NCI-H510A (cell line): Measurements from ENCODE around the gene TNFSF4.

Experiments
- DNase-seq: peaks from one replicate; lab custom pipeline; 2025; lab: John Stamatoyannopoulos, UW

The TNFSF4 gene

DNA sequence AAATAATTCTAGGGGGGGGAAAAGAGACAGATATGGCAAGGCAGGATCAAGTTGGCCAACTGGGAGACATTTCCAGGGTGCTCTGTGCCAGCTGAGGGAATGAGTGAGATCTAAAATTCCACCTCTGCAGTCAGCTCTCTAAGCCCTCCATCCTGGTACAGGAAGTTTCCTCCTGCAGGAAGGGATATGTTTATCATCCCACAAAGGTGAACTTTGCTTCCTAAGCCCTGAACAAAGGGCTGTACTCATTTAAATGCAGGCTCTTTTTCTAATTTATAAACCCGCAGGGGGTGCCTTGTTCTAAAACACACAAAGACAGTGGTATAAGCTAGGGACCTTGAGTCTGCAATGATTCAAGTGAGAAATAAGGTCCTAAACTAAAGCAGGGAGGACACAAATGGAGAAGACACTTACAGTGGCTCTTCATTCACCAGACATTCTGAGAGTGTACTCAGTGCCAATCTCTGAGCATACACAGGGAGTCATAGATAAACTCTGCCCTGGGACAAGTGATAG, 3.6 kb upstream of the TNFSF4 start:
- no peak for DNase-seq

DNA sequence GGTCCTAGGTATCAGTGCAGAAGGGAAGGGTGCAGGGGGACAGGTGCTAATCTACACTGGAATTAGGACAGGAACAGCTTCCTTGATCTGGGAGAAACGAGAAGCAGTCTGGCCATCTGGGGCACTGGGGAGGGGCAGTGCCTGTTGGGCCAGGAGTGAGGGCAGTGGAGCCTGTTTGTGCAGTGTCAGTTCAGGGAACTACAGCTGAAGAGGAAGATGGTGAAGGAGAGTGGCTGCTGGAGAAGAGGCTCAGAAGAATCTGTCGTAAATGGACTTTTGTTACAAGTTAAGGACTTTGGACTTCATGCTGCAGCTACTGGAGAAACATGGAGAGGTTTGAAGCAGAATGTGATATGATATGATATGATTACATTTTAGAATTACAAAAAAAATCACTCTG, 3.2 kb upstream of the TNFSF4 start:
- no peak for DNase-seq

DNA sequence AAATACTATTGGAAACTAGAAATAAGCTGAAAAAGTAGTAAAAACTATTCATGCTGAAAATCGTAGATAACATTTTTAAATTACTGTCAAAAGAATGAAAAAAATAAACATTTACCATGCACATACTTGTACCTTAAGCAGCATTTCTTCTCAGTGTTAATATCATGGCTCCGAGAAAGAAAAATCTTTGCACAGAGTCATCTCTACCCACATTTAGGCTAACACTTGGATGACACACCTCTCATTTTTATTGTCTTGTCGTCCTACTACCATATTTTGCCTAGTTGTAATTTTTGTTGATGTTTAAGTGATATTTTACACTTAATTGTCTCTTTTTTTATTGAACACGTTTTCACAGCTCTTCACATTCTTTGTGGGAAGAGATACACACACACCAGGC, 1.7 kb upstream of the TNFSF4 start:
- no peak for DNase-seq

DNA sequence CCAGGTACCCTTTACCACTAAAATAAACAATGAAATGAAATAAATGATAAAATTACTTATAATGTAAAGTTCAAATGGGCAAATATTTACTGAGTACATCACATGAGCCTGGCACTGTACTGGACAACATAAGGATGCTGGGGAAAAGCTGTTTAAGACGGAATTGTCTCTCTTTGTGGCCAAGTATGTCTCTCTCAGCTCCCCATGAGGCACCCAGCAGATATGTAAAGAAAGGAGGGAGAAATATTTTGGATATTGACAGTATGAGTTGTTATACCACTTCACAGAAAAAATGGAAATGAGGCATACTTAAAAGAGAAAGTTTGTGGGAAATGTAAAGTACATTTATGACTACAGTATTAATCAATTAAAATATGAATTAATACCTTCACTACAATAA, 1.0 kb upstream of the TNFSF4 start:
- no peak for DNase-seq

DNA sequence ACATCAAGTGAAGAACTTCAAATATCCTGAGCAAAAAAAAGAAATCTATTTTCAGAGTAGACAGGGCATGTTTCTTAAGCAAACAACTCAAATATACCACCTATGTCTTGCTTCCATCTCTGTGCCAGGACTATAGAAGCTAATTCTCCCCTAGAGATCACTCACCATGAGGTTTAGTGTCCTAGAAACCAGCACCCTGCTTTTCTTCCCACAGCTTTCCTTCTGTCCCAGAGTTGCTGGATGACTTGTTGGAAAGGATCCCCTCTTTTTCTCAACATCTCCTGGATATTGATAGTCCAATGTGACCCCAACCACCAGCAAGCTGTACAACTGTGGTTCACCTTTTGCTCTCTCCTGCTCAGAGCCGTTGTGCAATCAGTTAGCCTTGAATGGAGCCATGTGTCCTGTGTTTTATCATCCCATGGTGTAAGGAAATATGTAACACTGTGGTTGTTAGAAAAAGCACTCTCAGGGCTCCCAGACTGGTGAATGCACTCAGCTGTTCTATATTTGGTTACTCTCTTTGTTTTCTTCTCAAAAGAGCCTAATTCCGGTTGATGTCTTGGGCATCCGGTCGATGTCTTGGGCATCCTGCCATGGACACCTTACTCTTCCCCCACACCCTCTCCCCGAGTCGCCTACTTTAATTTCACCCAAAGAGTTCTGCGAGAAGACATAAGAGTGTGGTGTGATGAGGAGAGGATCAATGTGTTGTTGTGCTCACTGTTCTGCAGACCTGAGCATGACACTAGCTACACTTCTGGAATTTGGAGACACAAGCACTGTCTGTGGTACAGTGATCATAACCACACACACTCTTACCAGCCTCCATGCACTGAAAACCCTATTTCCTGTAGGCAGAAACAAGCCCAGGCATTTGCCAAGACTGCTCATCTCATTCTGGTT, 1.7 kb downstream of the TNFSF4 start:
- DNase-seq: no peak

DNA sequence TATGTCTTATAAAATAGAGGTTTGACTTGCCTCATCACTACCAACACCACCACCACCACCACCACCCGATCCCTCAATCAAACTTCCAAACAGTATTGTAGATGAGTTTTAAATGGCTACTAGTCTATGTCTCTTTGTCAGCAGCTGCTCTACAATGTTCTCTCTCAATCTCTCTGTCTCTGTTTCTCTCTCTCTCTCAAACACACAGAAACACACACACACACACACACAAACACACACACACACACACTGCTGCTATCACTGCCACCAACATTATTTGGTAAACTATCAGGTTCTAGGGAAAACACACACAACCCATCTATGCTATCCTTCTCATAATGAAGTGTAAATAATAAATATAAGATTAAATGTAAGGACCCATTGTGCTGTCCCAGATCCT, 2.4 kb downstream of the TNFSF4 start:
- DNase-seq: no peak

GRCh38 chr1:173202424-173203145, 4.5 kb downstream of the TNFSF4 start:
- no peak for DNase-seq

GRCh38 chr1:173201969-173202368, 5.2 kb downstream of the TNFSF4 start:
- DNase-seq: no peak

GRCh38 chr1:173195596-173196088, 11.5 kb downstream of the TNFSF4 start:
- DNase-seq: no peak

GRCh38 chr1:173193639-173194038, 13.5 kb downstream of the TNFSF4 start:
- DNase-seq: no peak

GRCh38 chr1:173191011-173191705, 16.0 kb downstream of the TNFSF4 start:
- DNase-seq: no peak

- DNase-seq: peak; percentile 66
These were observed 16.8 kb downstream of the TNFSF4 start for GRCh38 chr1:173190101-173190936.

GRCh38 chr1:173187671-173188237, 19.4 kb downstream of the TNFSF4 start:
- DNase-seq: no peak

- no peak for DNase-seq
These were observed 25.3 kb downstream of the TNFSF4 start for GRCh38 chr1:173181791-173182190.

GRCh38 chr1:173176246-173176645, 30.9 kb downstream of the TNFSF4 start:
- no peak for DNase-seq

DNA sequence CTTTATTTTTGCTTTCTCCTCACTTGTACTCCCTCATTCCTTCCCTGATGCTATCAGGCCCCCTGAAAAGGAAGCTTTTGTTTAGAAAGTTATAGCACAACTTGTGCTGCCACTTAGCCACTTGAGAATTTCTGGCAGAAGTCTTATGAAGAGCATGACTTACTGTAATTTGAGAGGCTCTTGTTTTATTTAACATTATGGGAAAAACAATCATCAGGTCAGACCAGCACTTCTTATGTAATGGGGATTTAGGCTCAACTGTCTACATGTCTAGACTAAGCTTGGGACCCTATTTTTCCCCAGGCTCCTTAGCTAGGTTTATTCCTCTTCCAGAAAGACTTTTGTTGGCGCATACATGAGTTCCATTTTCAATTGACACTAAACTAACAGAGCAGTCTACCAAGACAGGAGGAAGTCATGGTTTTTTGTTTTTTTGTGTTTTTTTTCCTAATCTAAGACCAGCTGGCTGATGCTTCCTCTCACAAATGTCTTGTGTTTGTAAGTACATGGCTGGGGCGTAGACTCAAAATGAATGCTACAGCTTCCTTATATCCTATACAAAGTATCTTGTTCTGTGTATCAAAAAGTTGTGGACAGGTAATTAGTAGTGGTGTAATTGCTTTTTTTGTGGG, 31.5 kb downstream of the TNFSF4 start:
- DNase-seq: no peak

DNA sequence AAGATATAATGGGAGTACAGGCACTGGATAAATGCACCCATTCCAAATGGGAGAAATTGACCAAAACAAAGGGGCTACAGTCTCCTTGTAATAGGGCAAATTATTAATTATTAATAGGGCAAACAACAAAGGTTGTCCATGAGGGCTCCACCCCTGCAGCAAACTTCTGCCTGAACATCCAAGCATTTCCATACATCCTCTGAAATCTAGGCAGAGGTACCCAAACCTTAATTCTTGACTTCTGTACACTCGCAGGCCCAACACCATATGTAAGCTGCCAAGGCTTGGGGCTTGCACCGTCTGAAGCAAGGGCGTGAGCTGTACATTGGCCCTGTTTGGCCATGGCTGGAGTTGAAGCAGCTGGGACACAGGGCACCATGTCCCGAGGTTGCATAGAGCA, 33.7 kb downstream of the TNFSF4 start:
- no peak for DNase-seq

- DNase-seq: no peak
These were observed 36.0 kb downstream of the TNFSF4 start for GRCh38 chr1:173171152-173171551.

DNA sequence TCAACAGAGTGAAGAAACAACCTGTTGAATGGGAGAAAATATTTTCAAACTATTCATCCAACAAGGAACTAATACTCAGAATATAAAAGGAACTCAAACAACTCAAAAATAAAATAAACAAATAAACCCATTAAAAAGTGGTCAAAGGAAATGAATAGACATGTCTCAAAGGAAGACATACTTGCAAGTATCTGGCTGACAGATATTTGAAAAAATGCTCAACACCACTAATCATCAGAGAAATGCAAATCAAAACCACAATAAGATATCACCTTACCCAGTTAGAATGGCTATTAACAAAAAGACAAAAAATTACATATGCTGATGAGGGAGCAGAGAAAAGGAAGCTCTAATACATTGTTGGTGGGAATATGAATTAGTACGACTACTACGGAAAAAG, 38.2 kb downstream of the TNFSF4 start:
- no peak for DNase-seq

- no peak for DNase-seq
These were observed 42.4 kb downstream of the TNFSF4 start for GRCh38 chr1:173164686-173165085.

DNA sequence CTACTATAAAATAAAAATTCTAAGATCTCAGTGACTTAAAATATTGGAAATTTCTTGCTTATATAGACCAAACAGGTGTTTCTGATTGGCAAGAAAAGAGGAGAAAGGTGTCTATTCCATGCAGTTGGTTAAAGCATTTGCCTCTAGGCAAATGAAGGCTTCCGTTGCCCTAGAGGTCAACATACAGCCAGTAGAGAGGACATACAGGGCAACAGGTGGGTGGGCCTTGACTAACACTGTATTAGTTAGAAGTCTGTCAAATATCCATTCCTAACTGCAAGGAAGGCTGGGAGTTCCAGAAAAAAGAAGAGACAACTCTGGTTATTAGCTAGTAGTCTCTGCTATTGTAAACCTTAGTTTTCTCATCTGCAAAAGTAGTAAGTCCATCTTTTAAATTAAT, 43.0 kb downstream of the TNFSF4 start:
- DNase-seq: no peak
